Kidney (tissue), 22 donors: ENCODE data around the gene KDM1A. TPM values are rescaled to one million over a fixed set of nuclear protein-coding genes. Genes with fewer than 3 reads are reported as not detected.
A peak's percentile ranks its signal among the peaks of the same experiment; 100 is the strongest.

Experiments used
- DNase-seq, 5 donors: peaks; one replicate each; pipeline ENCODE4 v3.0.0-alpha.2; 2013 to 2020
- FAIRE-seq: peaks from 2 replicates; lab custom pipeline; 2012; peaks lifted over from hg19 to GRCh38; lab: Jason Lieb, UNC
- H3K27ac ChIP-seq, 2 donors: one replicate each; pipeline ENCODE4 v1.7.0; 2013; ENCODE audit warnings: low read depth in 2 of 2, low read length in 2 of 2, inconsistent platforms in 1 of 2
- H3K27me3 ChIP-seq: one replicate; pipeline ENCODE4 v1.7.1; 2013; ENCODE audit warnings: low read length, inconsistent platforms; ENCODE audit not compliant: control insufficient read depth, insufficient read depth
- H3K36me3 ChIP-seq, 3 donors: one replicate each; pipeline versions ENCODE4 v1.7.0 to v1.7.1; 2013; ENCODE audit warnings: low read length in 3 of 3, control low read depth in 1 of 3, inconsistent platforms in 1 of 3; ENCODE audit not compliant: insufficient read depth in 3 of 3, control insufficient read depth in 2 of 3
- H3K4me1 ChIP-seq, 3 donors: one replicate each; pipeline versions ENCODE4 v1.7.0 to v1.7.1; 2013; ENCODE audit warnings: low read length in 3 of 3, inconsistent platforms in 1 of 3, low read depth in 1 of 3; ENCODE audit not compliant: control insufficient read depth in 2 of 3, insufficient read depth in 2 of 3
- H3K4me3 ChIP-seq, 3 donors: one replicate each; pipeline versions ENCODE4 v1.7.0 to v1.8.1; 2013; ENCODE audit warnings: low read length in 3 of 3, control low read depth in 1 of 3, inconsistent platforms in 1 of 3
- H3K9ac ChIP-seq, 3 donors: one replicate each; pipeline versions ENCODE4 v1.7.0 to v1.7.1; 2013; ENCODE audit warnings: low read length in 3 of 3, control low read depth in 1 of 3, inconsistent platforms in 1 of 3
- H3K9me3 ChIP-seq, 3 donors: one replicate each; pipeline versions ENCODE4 v1.7.0 to v1.7.1; 2013; ENCODE audit warnings: low read length in 3 of 3, control low read depth in 1 of 3, inconsistent platforms in 1 of 3; ENCODE audit not compliant: control insufficient read depth in 2 of 3, insufficient read depth in 1 of 3
- intact Hi-C: fragments of 100-400 bp; cut with DNase I; formaldehyde crosslinking; loops from one replicate; pipeline ENCODE4 v1.11.1; 2022
- long read RNA-seq, 10 donors: library from polyadenylated mRNA in 1 of 10; unstranded in 1 of 10; transcript quantifications; one replicate each; pipeline ENCODE4 v2.0.0 and lab custom pipeline, GENCODE V29; 2021 to 2026
- polyA plus RNA-seq: library from polyadenylated mRNA; stranded (reverse); fragments of 350-450 nt; fragmentation: Illumina TruSeq; extraction: RNeasy Lipid Tissue Mini Kit (QIAGEN cat#74804); gene quantifications from one replicate; pipeline ENCODE4 v1.2.3, GENCODE V29; 2014; ENCODE audit warnings: low read depth, low replicate concordance; ENCODE audit not compliant: insufficient read depth
- total RNA-seq: library from RNA; stranded (reverse); fragmentation: NEBNext Ultra II Directional; extraction: Animal tissue kit (Norgen Biotek cat#: 25700); gene quantifications from one replicate; pipeline ENCODE4 v1.2.1, GENCODE V29; 2021
- TF ChIP-seq, protein P1 (sequence below): IDR thresholded peaks from 3 replicates; pipeline ENCODE4 v1.5.1; 2012; ENCODE audit warnings: mild to moderate bottlenecking, moderate library complexity, borderline replicate concordance; ENCODE audit not compliant: insufficient read depth; ENCODE audit errors: extremely low read depth
- donor health status: control.
- donor health status: control.
- donor health status: control.
- donor health status: control.
- donor health status: control.
- donor health status: DM: yes; HTN: yes; CAD: no.
- donor health status: Normal renal cell carcinoma (clear cell type).

KDM1A gene
- 54.4 TPM for total RNA-seq
- polyA plus RNA-seq, result 33.3 TPM
- long read RNA-seq, donor 1, transcript KDM1A-201 (19 exons, 3,033 nt), result minor isoform, 7 of 68 reads
- long read RNA-seq, donor 1, transcript KDM1A-206 (1 exons, 2,810 nt), result major isoform, 14 of 68 reads
- long read RNA-seq, donor 1, partial matches to known transcripts, result 42 of 68 reads
- long read RNA-seq, donor 1, other reads (novel, unspliced or antisense), result 5 of 68 reads
- long read RNA-seq, donor 2, transcript KDM1A-206 (1 exons, 2,810 nt), result major isoform, 13 of 31 reads
- long read RNA-seq, donor 2, partial matches to known transcripts, result 16 of 31 reads
- long read RNA-seq, donor 2, other reads (novel, unspliced or antisense), result 0 of 31 reads
- long read RNA-seq, donor 3, transcript KDM1A-201 (19 exons, 3,033 nt), result minor isoform, 8 of 60 reads
- long read RNA-seq, donor 3, transcript KDM1A-206 (1 exons, 2,810 nt), result major isoform, 16 of 60 reads
- long read RNA-seq, donor 3, partial matches to known transcripts, result 36 of 60 reads
- long read RNA-seq, donor 3, other reads (novel, unspliced or antisense), result 0 of 60 reads
- long read RNA-seq, donor 4, transcript KDM1A-206 (1 exons, 2,810 nt), result major isoform, 16 of 55 reads
- long read RNA-seq, donor 4, transcript KDM1A-201 (19 exons, 3,033 nt), result minor isoform, 9 of 55 reads
- long read RNA-seq, donor 4, partial matches to known transcripts, result 22 of 55 reads
- long read RNA-seq, donor 4, other reads (novel, unspliced or antisense), result 8 of 55 reads
- long read RNA-seq, donor 5, partial matches to known transcripts, result 0 of 5 reads
- long read RNA-seq, donor 5, other reads (novel, unspliced or antisense), result 0 of 5 reads
- long read RNA-seq, donor 6, transcript KDM1A-206 (1 exons, 2,810 nt), result major isoform, 6 of 8 reads
- long read RNA-seq, donor 6, partial matches to known transcripts, result 0 of 8 reads
- long read RNA-seq, donor 6, other reads (novel, unspliced or antisense), result 0 of 8 reads
- long read RNA-seq, donor 7, transcript KDM1A-206 (1 exons, 2,810 nt), result minor isoform, 7 of 122 reads
- long read RNA-seq, donor 7, transcript KDM1A-201 (19 exons, 3,033 nt), result major isoform, 41 of 122 reads
- long read RNA-seq, donor 7, partial matches to known transcripts, result 3 of 122 reads
- long read RNA-seq, donor 7, other reads (novel, unspliced or antisense), result 71 of 122 reads
- long read RNA-seq, donor 8, transcript KDM1A-206 (1 exons, 2,810 nt), result major isoform, 19 of 53 reads
- long read RNA-seq, donor 8, transcript KDM1A-201 (19 exons, 3,033 nt), result minor isoform, 5 of 53 reads
- long read RNA-seq, donor 8, partial matches to known transcripts, result 29 of 53 reads
- long read RNA-seq, donor 8, other reads (novel, unspliced or antisense), result 0 of 53 reads
- long read RNA-seq, donor 9, transcript KDM1A-206 (1 exons, 2,810 nt), result major isoform, 10 of 27 reads
- long read RNA-seq, donor 9, partial matches to known transcripts, result 15 of 27 reads
- long read RNA-seq, donor 9, other reads (novel, unspliced or antisense), result 0 of 27 reads
- long read RNA-seq, donor 10, transcript KDM1A-206 (1 exons, 2,810 nt), result major isoform, 29 of 64 reads
- long read RNA-seq, donor 10, partial matches to known transcripts, result 26 of 64 reads
- long read RNA-seq, donor 10, other reads (novel, unspliced or antisense), result 6 of 64 reads

DNA sequence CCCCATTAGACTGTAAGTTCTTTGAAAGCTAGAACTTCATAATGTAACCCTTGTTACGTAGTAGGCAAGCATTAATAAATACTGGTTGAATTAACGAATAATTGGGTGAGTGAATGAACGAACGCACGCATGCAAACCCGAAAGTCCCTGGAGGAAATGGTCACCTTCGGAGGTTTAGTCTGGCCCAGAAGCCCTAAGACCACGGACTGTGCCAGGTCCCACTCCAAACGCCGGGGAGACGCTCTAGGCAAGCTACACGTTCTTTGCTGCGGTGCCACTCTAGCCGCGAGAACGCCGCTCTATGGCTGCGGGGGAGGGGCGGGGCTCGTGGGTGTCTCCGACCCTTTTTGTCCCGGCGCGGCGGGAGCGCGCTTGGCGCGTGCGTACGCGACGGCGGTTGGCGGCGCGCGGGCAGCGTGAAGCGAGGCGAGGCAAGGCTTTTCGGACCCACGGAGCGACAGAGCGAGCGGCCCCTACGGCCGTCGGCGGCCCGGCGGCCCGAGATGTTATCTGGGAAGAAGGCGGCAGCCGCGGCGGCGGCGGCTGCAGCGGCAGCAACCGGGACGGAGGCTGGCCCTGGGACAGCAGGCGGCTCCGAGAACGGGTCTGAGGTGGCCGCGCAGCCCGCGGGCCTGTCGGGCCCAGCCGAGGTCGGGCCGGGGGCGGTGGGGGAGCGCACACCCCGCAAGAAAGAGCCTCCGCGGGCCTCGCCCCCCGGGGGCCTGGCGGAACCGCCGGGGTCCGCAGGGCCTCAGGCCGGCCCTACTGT lies at the start of gene KDM1A:
Gene KDM1A (plus strand): TSS at position 375 of the 769 bp plus-strand sequence. CDS start 129 bp downstream, at position 504.
- Histone ChIP-seq H3K9me3 (peaks cover 0 to 1% (median 0%) of the 10 kb centered on the region in 3 donors), H3K4me3 (peak within 1 kb of the TSS; percentile 80 to 99 (median 93)), H3K9ac (peak within 1 kb of the TSS; percentile 76 to 96 (median 91)), H3K27me3 (no peaks in the 10 kb centered on the region), H3K4me1 (peaks cover 0 to 4% (median 4%) of the 10 kb centered on the region in 3 donors), H3K36me3 (no peaks in the 10 kb centered on the region), H3K27ac (peak within 1 kb of the TSS; percentile 81 to 82)
- FAIRE-seq (no peak), DNase-seq (peak; percentile 99 to 100 (median 99))
- intact Hi-C loops, result no loop called here
- TF ChIP-seq, protein P1, sequence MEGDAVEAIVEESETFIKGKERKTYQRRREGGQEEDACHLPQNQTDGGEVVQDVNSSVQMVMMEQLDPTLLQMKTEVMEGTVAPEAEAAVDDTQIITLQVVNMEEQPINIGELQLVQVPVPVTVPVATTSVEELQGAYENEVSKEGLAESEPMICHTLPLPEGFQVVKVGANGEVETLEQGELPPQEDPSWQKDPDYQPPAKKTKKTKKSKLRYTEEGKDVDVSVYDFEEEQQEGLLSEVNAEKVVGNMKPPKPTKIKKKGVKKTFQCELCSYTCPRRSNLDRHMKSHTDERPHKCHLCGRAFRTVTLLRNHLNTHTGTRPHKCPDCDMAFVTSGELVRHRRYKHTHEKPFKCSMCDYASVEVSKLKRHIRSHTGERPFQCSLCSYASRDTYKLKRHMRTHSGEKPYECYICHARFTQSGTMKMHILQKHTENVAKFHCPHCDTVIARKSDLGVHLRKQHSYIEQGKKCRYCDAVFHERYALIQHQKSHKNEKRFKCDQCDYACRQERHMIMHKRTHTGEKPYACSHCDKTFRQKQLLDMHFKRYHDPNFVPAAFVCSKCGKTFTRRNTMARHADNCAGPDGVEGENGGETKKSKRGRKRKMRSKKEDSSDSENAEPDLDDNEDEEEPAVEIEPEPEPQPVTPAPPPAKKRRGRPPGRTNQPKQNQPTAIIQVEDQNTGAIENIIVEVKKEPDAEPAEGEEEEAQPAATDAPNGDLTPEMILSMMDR, result peak; percentile 14

DNA sequence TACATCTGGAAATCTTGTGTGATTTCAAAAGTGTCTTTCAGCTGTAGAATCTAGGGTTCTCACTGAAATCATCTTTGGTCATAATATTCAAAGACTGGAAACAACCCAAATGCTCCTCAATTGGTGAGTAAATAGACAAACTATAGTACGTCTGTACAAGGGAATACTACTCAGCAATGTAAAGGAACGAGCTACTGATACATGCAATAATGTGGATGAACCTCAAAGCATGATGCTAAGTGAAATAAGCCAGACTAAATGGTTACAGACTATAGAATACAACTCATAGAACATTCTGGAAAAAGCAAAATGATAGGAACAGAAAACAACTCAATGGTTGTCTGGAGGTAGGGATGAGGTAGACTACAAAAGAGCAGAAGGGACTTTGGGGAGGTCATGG lies 49.2 kb upstream of the KDM1A start:
- no peak for DNase-seq
- H3K9ac ChIP-seq, result no peak overlapping the region
- H3K4me1 ChIP-seq, result no peaks in the 10 kb centered on the region
- peaks cover 0 to 13% (median 0%) of the 10 kb centered on the region in 3 donors for H3K9me3 ChIP-seq
- no peaks in the 10 kb centered on the region for H3K36me3 ChIP-seq
- TF ChIP-seq, protein P1, result no peak
- no peak overlapping the region for H3K4me3 ChIP-seq
- intact Hi-C loops, result loop anchor here (10.0 kb wide), 1 partner anchor 215 kb away; no protein-coding TSS in a partner anchor
- no peaks in the 10 kb centered on the region for H3K27me3 ChIP-seq
- no peak for FAIRE-seq
- H3K27ac ChIP-seq, result no peak overlapping the region
